C4-2B (cell line): Measurements from ENCODE around the gene ZNHIT1.
"Not testable (repeated sequence)": the region's sequence is repeated elsewhere in the genome, so short reads cannot be mapped to it uniquely, and the experiment has no call there.

Source experiments
- H3K27ac ChIP-seq: fragments of 450-650 bp; 2 replicates; pipeline ENCODE4 v1.5.1; 2017
- ZFX ChIP-seq: fragments of 450-650 bp; IDR thresholded peaks from 2 replicates; pipeline ENCODE4 v1.6.1; 2017
- TF ChIP-seq, protein P1 (sequence below): fragments of 450-650 bp; conservative IDR thresholded peaks from 2 replicates; pipeline ENCODE4 v1.5.1; 2017; ENCODE audit warnings: mild to moderate bottlenecking

The ZNHIT1 gene

DNA sequence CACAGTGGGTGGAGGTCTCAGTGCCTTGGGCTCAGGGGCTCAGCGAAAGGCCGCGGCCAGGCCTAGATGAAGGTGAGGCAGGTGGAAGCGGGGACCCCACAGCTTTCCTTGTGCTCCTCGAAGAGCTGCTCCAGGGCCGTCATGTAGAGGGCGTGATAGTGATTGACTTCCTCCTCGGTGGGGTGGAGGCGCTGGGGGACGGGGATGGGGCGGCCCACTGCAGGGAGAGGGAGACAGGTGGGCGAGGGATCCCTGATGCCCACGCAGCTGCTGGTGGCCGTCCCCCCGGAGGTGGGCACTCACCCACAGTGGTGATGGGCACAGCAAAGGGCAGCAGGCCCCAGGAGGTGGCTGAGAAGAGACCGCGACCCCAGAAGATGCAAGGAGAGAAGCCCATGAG, 22.1 kb upstream of the ZNHIT1 start:
- H3K27ac ChIP-seq, result no peak overlapping the region
- no peak for TF ChIP-seq ZFX
- TF ChIP-seq, protein P1, sequence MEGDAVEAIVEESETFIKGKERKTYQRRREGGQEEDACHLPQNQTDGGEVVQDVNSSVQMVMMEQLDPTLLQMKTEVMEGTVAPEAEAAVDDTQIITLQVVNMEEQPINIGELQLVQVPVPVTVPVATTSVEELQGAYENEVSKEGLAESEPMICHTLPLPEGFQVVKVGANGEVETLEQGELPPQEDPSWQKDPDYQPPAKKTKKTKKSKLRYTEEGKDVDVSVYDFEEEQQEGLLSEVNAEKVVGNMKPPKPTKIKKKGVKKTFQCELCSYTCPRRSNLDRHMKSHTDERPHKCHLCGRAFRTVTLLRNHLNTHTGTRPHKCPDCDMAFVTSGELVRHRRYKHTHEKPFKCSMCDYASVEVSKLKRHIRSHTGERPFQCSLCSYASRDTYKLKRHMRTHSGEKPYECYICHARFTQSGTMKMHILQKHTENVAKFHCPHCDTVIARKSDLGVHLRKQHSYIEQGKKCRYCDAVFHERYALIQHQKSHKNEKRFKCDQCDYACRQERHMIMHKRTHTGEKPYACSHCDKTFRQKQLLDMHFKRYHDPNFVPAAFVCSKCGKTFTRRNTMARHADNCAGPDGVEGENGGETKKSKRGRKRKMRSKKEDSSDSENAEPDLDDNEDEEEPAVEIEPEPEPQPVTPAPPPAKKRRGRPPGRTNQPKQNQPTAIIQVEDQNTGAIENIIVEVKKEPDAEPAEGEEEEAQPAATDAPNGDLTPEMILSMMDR, result no peak

DNA sequence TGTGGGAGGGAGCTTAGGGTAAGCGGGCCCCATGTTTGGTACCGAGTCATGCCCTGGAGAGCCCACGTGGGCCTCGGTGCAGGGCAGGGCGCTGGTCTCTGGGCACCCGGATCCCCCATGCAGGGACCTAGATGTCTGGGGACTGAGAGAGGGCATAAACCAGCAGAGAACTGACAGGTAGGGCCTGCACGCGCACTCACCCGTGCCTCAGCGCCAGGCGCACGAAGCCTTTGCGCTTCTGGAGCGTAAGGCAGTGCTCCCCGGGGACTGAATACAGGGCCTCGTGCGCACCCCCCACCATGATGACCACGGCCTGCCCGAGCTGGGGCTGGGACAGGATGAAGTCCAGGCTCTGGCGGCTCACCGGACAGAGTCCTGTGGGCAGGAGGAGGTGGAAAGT, 20.0 kb upstream of the ZNHIT1 start:
- TF ChIP-seq, protein P1, result no peak
- no peak for TF ChIP-seq ZFX
- H3K27ac ChIP-seq, result no peak overlapping the region

DNA sequence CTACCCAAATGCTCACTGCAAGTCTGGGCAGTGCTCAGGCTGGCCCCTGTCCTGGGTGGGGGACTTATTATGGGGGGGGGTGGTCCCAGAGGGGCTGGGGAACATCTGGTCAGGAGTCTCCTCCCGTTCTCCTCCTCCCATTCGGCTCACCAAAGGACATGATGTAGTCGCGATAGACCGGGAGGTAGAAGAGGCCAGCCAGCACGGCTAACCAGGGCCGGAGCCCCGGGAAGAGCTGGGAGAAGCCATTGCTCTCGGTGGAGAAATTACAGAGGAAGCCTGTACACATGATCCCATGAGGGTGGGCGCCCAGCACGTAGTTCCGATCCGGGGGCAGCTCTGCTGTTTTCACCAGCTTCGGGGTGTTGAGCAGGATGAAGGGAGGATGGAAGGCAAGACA, 19.5 kb upstream of the ZNHIT1 start:
- no peak for TF ChIP-seq ZFX
- TF ChIP-seq, protein P1, result no peak
- no peak overlapping the region for H3K27ac ChIP-seq

DNA sequence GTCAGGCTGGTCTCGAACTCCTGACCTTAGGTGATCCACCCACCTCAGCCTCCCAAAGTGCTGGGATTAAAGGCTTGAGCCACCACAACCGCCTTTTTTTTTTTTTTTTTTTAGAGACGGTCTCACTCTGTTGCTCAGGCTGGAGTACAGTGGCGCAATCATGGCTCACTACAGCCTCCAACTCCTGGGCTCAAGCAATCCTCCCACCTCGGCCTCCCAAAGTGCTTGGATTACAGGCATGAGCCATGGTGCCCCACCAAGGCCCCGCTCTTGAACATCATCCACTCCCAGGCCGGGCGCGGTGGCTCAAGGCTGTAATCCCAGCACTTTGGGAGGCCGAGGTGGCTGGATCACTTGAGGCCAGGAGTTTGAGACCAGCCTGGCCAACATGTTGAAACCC, 18.4 kb upstream of the ZNHIT1 start:
- H3K27ac ChIP-seq, result not testable (repeated sequence)

DNA sequence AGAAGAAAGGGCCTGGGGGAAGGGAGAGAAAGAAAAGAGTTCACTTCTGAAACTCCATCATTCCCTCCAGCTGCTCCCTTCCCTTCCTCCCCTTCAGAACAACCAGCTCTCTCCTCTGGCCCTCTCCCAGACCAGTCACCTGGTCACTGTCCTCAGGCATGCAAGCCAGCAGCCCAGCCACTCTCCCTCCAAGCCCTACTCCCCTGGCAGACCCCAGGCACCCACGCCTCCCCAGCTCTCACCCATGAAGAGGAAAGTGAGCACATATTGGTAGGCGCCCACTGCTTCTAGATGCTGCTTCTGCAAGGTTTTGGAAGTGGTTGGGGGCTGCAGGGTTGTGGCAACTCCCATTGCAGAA, 17.5 kb upstream of the ZNHIT1 start:
- TF ChIP-seq, protein P1, result no peak
- TF ChIP-seq ZFX, result no peak
- H3K27ac ChIP-seq, result no peak overlapping the region

DNA sequence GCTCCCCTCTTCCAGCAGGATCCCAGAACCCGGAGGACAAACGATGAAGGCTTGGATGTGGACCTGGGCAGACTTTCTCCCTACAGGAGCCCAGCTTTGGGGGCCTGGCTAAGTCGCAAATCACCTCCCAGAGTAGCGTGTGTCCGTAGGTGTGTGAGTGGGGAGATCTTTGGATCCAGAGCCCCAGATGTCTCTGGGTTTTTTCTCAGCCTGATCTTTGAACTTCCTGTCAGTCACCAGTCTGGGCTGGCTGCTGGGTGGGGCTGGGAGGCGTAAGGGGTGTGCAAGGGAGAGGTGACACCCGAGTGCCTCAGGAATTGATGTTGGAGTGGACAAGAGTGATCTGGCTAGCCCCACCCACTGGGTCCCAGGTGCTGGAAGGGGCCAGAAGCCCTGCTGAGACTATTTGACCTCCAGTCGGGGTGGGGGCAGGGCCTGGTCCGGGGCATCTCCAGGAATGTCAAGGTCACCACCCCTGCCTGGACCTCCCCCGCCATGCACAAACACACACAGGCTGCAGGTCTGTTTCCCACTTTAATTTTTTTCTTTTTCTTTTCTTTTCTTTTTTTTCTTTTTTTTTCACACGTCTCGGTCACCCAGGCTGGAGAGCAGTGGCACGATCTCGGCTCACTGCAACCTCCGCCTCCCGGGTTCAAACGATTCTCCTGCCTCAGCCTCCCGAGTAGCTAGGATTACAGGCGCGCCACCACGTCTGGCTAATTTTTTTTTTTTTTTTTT, 16.9 kb upstream of the ZNHIT1 start, which contains the start of gene MOGAT3:
Gene MOGAT3 (minus strand): TSS at position 175 of the 738 bp plus-strand sequence. CDS start 182 bp downstream, outside the sequence.
- no peak within 1 kb of the TSS for H3K27ac ChIP-seq
- TF ChIP-seq ZFX, result no peak
- TF ChIP-seq, protein P1, result no peak

DNA sequence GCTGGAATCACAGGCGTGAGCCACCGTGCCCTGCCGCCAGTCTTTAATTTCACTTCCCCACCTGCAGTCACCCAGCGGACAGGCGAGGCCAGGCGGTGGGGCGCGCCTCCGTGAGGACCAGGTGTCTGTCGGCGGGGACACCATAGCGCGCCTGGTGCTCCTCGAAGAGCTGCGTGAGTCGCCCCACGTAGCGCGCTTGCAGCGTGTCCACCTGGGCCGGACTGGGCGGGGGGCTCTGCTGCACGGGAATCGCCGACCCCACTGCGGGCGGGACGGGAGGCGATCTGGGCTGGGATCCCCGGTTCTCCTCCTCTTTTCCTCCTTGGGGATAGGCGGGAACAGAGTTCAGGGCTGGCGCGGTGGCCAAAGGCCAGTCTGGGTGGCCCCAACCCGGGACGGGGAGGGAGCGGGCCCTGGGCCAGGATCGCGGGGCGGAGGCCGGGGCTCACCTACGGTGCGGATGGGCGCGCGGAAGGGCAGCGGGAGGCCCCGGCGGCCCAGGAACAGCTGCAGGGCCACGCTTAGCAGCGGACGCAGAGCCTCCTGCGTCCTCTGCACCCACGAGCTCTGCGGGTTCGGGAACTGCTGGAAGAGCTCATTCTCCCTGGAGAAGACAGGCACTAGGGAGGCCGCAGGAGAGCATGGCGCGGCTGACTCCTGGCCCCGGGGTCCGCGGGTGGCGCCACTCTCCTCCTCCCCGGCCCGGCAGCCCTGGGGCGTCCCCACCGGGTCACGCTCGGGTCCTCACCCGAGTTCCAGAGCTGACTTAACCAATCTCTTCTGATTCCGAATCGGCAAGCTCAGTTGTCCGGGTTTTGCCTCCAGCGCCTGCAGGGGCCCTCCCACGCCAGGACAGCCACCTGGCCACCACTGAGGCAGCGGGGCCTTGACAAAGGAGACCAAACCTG, 16.0 kb upstream of the ZNHIT1 start:
- H3K27ac ChIP-seq, result no peak overlapping the region
- TF ChIP-seq, protein P1, result no peak
- TF ChIP-seq ZFX, result no peak
